Panc1 (cell line): ENCODE measurements around the gene CLIC6. TPM values are rescaled to one million over a fixed set of nuclear protein-coding genes. Genes with fewer than 3 reads are reported as not detected.

Source experiments
- ATAC-seq: fragments of 200-7000 bp; cut with Tn5 transposase; 2 replicates; pipeline ENCODE4 v1.9.1; 2020; ENCODE audit warnings: mild to moderate bottlenecking, moderate library complexity
- BruUV-seq: library from RNA; stranded (reverse); fragments of 400-500 nt; replicated peaks from 2 replicates; lab custom pipeline; 2021; lab: Mats Ljungman, UMichigan
- CTCF ChIA-PET: fragments of 300-600 bp; sonication (Branson Sonifier 250); formaldehyde crosslinking; loops from one replicate; lab custom pipeline; 2022; ENCODE audit warnings: antibody characterized with exemption; lab: Charles Lee
- POLR2A ChIA-PET: fragments of 300-600 bp; sonication (Branson Sonifier 250); formaldehyde crosslinking; loops from one replicate; lab custom pipeline; 2022; ENCODE audit warnings: antibody characterized with exemption; lab: Charles Lee
- DNase-seq: peaks from one replicate; pipeline ENCODE4 v3.0.0-alpha.2; 2010; ENCODE audit warnings: low read depth, low spot score
- H3K27ac ChIP-seq: 2 replicates; pipeline ENCODE4 v1.5.1; 2011; ENCODE audit warnings: mild to moderate bottlenecking, low read length, inconsistent platforms
- H3K27me3 ChIP-seq: fragments of 200-500 bp; sonication (Bioruptor generic); 2 replicates; pipeline ENCODE4 v1.6.0; 2014; ENCODE audit warnings: low read length, inconsistent platforms; ENCODE audit not compliant: control insufficient read depth, insufficient read depth
- H3K36me3 ChIP-seq: fragments of 200-500 bp; sonication (Bioruptor generic); 2 replicates; pipeline ENCODE4 v1.5.1; 2014; ENCODE audit warnings: inconsistent platforms, mild to moderate bottlenecking, low read length, moderate library complexity; ENCODE audit not compliant: control insufficient read depth, insufficient read depth
- H3K4me1 ChIP-seq: 2 replicates; pipeline ENCODE4 v1.5.1; 2011; ENCODE audit warnings: inconsistent platforms, mild to moderate bottlenecking, low read length, moderate library complexity; ENCODE audit not compliant: control insufficient read depth, insufficient read depth
- H3K4me3 ChIP-seq, 2 experiments: 2 replicates each; pipeline ENCODE4 v1.5.1; 2011 to 2012; ENCODE audit warnings: low read depth in 2 of 2, low read length in 2 of 2, mild to moderate bottlenecking in 2 of 2, inconsistent platforms in 1 of 2, moderate library complexity in 1 of 2
- H3K9me3 ChIP-seq: fragments of 200-500 bp; sonication (Bioruptor generic); 2 replicates; pipeline ENCODE4 v1.5.1; 2014; ENCODE audit warnings: low read depth, mild to moderate bottlenecking, inconsistent platforms, low read length, moderate library complexity; ENCODE audit not compliant: control insufficient read depth, insufficient read depth
- CTCF ChIP-seq: fragments of 450-650 bp; IDR thresholded peaks from 2 replicates; pipeline ENCODE4 v1.5.1; 2017; ENCODE audit warnings: mild to moderate bottlenecking
- POLR2AphosphoS5 ChIP-seq: IDR thresholded peaks from 2 replicates; pipeline ENCODE4 v1.6.1; 2012; ENCODE audit warnings: mild to moderate bottlenecking, low read depth, low read length, moderate library complexity
- REST ChIP-seq, 2 experiments: IDR thresholded peaks; 2 replicates each; pipeline ENCODE4 v1.6.1; 2011 to 2012; ENCODE audit warnings: low read depth in 2 of 2, control low read depth in 1 of 2, low read length in 1 of 2, mild to moderate bottlenecking in 1 of 2, moderate library complexity in 1 of 2; ENCODE audit not compliant: insufficient read depth in 1 of 2
- SIN3A ChIP-seq: IDR thresholded peaks from 2 replicates; pipeline ENCODE4 v1.6.1; 2012; ENCODE audit warnings: low read depth, mild to moderate bottlenecking, low read length, moderate library complexity, borderline replicate concordance; ENCODE audit not compliant: insufficient read depth
- TCF7L2 ChIP-seq: IDR thresholded peaks from 2 replicates; pipeline ENCODE4 v1.6.1; 2011; ENCODE audit warnings: mild to moderate bottlenecking, low read depth, low read length, inconsistent platforms
- in situ Hi-C: cut with HindIII; loops from 2 replicates; pipeline ENCODE4 v1.10.0; 2016; ENCODE audit warnings: low sequenced_read_pairs, low pct_unique_long_range_greater_than_20kb
- intact Hi-C: fragments of 100-400 bp; cut with micrococcal nuclease; formaldehyde crosslinking; loops from one replicate; pipeline ENCODE4 v1.10.0; 2022; ENCODE audit not compliant: unreplicated experiment
- total RNA-seq: library from RNA; stranded (reverse); gene quantifications from one replicate; pipeline ENCODE4 v1.2.1, GENCODE V29; 2021; ENCODE audit not compliant: unreplicated experiment

Gene CLIC6
- total RNA-seq, 1 experiment from 2014 or later, result 0.05 TPM

- Histone ChIP-seq H3K36me3 (no peaks in the 10 kb centered on the region), H3K4me3 (no peak overlapping the region), H3K27ac (no peak overlapping the region), H3K4me1 (peaks cover 4% of the 10 kb centered on the region), H3K9me3 (no peaks in the 10 kb centered on the region), H3K27me3 (no peaks in the 10 kb centered on the region)
- no TSS peak for BruUV-seq
- ChIA-PET POLR2A (no interaction called here), CTCF (no interaction called here)
- no peak for DNase-seq
- in situ Hi-C loops (no loop called here), intact Hi-C loops (loop anchor here (10.0 kb wide), 1 partner anchor 1102 kb away; no protein-coding TSS in a partner anchor)
- TF ChIP-seq SIN3A (no peak), POLR2AphosphoS5 (no peak), TCF7L2 (no peak), REST (IDR thresholded peaks at IDR 0.05; ENCODE audit: insufficient read depth in 1 of 2, low read depth in 2 of 2, low read length in 1 of 2) (no peak), CTCF (no peak)
- ATAC-seq, result no peak
Observed at GRCh38 chr21:34743285-34743684, 74.5 kb downstream of the CLIC6 start.

GRCh38 chr21:34743831-34744230 is 75.0 kb downstream of the CLIC6 start:
- Histone ChIP-seq H3K36me3 (no peaks in the 10 kb centered on the region), H3K27ac (no peak overlapping the region), H3K4me1 (peaks cover 4% of the 10 kb centered on the region), H3K9me3 (no peaks in the 10 kb centered on the region), H3K27me3 (no peaks in the 10 kb centered on the region), H3K4me3 (no peak overlapping the region)
- POLR2A ChIA-PET, result no interaction called here
- intact Hi-C loops (loop anchor here (10.0 kb wide), 1 partner anchor 1101 kb away; no protein-coding TSS in a partner anchor), in situ Hi-C loops (no loop called here)
- CTCF ChIA-PET, result no interaction called here
- BruUV-seq, result no TSS peak
- DNase-seq, result no peak
- no peak for ATAC-seq
- TF ChIP-seq POLR2AphosphoS5, result no peak
- no peak for TF ChIP-seq TCF7L2
- no peak for TF ChIP-seq SIN3A

GRCh38 chr21:34744801-34745200 is 76.0 kb downstream of the CLIC6 start:
- ChIA-PET POLR2A (no interaction called here), CTCF (interaction anchor here (1.1 to 1.2 kb wide), 2 partner anchors 20 to 656 kb away, joined by 3 to 8 read pairs; no protein-coding TSS in a partner anchor)
- Histone ChIP-seq H3K4me3 (no peak overlapping the region), H3K27ac (no peak overlapping the region), H3K36me3 (no peaks in the 10 kb centered on the region), H3K27me3 (no peaks in the 10 kb centered on the region), H3K9me3 (no peaks in the 10 kb centered on the region), H3K4me1 (peaks cover 4% of the 10 kb centered on the region)
- no peak for DNase-seq
- in situ Hi-C loops (no loop called here), intact Hi-C loops (loop anchor here (5.0 to 10.0 kb wide), 3 partner anchors 148 to 1100 kb away; no protein-coding TSS in a partner anchor)
- no TSS peak for BruUV-seq
- no peak for ATAC-seq
- TF ChIP-seq POLR2AphosphoS5 (no peak), REST (IDR thresholded peaks at IDR 0.05; ENCODE audit: insufficient read depth in 1 of 2, low read depth in 2 of 2, low read length in 1 of 2) (no peak), CTCF (no peak), SIN3A (no peak), TCF7L2 (no peak)
